RWPE1 (cell line): ENCODE data around the gene CATSPERD.
A peak's percentile ranks its signal among the peaks of the same experiment; 100 is the strongest.
"Not testable (repeated sequence)": the region's sequence is repeated elsewhere in the genome, so short reads cannot be mapped to it uniquely, and the experiment has no call there.

Experiments
- CTCF ChIA-PET: fragments of 350-600 bp; sonication (Branson Sonifier 250); formaldehyde crosslinking; extraction: SDS; loops from one replicate; lab custom pipeline; 2021; lab: Yijun Ruan, JAX
- POLR2A ChIA-PET: fragments of 400-600 bp; formaldehyde crosslinking; extraction: SDS; loops from one replicate; lab custom pipeline; 2020; ENCODE audit warnings: antibody characterized with exemption; ENCODE audit not compliant: low non-redundant PET; lab: Yijun Ruan, JAX
- DNase-seq: peaks from one replicate; pipeline ENCODE4 v3.0.0; 2012; ENCODE audit warnings: low spot score
- H3K27ac ChIP-seq: fragments of 450-650 bp; 2 replicates; pipeline ENCODE4 v1.5.1; 2017
- TF ChIP-seq, protein P1 (sequence below): fragments of 450-650 bp; conservative IDR thresholded peaks from 2 replicates; pipeline ENCODE4 v1.5.1; 2017; ENCODE audit warnings: low read depth, mild to moderate bottlenecking

CATSPERD gene

GRCh38 chr19:5717215-5717935 is 3.1 kb upstream of the CATSPERD start:
- ChIA-PET POLR2A (interaction anchor here (0.6 kb wide), 1 partner anchor 261 kb away, joined by 3 read pairs; no protein-coding TSS in a partner anchor), CTCF (interaction anchor here (0.6 kb wide), 1 partner anchor 168 kb away, joined by 5 read pairs; no protein-coding TSS in a partner anchor)
- no peak for DNase-seq
- TF ChIP-seq, protein P1, sequence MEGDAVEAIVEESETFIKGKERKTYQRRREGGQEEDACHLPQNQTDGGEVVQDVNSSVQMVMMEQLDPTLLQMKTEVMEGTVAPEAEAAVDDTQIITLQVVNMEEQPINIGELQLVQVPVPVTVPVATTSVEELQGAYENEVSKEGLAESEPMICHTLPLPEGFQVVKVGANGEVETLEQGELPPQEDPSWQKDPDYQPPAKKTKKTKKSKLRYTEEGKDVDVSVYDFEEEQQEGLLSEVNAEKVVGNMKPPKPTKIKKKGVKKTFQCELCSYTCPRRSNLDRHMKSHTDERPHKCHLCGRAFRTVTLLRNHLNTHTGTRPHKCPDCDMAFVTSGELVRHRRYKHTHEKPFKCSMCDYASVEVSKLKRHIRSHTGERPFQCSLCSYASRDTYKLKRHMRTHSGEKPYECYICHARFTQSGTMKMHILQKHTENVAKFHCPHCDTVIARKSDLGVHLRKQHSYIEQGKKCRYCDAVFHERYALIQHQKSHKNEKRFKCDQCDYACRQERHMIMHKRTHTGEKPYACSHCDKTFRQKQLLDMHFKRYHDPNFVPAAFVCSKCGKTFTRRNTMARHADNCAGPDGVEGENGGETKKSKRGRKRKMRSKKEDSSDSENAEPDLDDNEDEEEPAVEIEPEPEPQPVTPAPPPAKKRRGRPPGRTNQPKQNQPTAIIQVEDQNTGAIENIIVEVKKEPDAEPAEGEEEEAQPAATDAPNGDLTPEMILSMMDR = no peak
- peak overlapping the region; percentile 96 for H3K27ac ChIP-seq

DNA sequence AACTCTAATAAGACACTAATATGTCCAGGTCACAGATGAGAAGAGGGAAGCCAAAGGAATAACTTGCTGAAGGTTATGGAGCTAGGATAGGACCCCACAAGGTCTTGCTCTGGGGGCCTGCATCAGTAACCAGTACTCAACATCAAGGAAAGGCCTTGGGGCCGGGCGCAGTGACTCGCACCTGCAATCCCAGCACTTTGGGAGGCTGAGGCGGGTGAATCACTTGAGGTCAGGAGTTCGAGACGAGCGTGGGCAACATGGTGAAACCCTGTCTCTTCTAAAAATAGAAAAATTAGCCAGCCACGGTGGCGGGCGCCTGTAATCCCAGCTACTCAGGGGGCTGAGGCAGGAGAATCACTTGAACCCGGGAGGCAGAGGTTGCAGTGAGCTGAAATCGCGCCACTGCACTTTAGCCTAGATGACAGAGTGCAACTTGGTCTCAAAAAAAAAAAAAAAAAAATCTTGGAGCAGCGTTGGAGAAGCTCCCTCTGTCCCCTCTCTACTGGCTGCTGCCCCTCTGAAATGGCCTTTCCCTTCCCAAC is 2.3 kb upstream of the CATSPERD start:
- H3K27ac ChIP-seq = peak overlapping the region; percentile 96
- POLR2A ChIA-PET = interaction anchor here (0.7 kb wide), 1 partner anchor 26 kb away, joined by 4 read pairs; no protein-coding TSS in a partner anchor

GRCh38 chr19:5718579-5719273 is 1.7 kb upstream of the CATSPERD start:
- CTCF ChIA-PET = interaction anchor here (0.6 kb wide), 2 partner anchors 10 to 170 kb away, joined by 4 read pairs; no protein-coding TSS in a partner anchor
- DNase-seq = peak; percentile 58
- H3K27ac ChIP-seq = peak overlapping the region; percentile 96

More for the DNA sequence above, 2.3 kb upstream of the CATSPERD start:
- no peak for DNase-seq
- CTCF ChIA-PET = interaction anchor here (0.6 kb wide), 1 partner anchor 170 kb away, joined by 4 read pairs; no protein-coding TSS in a partner anchor
- TF ChIP-seq, protein P1 = no peak

DNA sequence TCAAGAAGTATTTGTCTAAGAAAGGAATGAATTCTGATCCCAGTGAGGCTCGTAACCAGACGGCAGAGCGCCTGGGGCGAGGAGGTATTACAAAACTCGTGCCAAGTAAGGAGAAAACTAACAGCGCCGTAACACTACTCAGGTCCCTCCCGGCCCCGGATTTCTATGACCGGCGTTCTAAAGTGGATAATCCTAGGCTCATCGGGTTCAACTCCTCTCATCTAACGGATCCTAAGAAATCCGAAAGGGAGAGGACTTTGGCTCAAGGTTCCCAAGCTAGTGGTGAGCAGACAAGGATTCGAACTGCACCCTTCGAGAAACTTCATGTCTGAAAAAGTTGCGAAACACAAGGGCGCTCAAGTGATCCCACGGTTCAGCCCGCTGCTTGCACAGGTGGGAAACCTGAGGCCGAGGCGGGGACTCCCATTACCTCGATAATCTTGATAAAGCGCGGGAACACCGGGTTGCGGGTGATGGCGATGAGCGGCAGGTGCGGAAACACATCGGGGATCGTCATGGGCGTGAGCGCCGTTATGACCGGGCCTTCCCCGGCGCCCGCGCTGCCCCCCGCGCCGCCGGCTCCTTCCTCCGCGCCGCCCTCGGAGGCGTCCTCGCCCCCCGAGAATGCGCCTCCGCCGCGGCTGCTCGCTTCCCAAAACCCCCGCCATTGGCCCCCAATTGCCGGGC is 1.0 kb upstream of the CATSPERD start:
- H3K27ac ChIP-seq = peak overlapping the region; percentile 96
- TF ChIP-seq, protein P1 = no peak
- ChIA-PET CTCF (interaction anchor here (0.6 to 0.7 kb wide), 2 partner anchors 10 to 642 kb away, joined by 3 to 4 read pairs; partner anchors contain the start of gene CLPP), POLR2A (no interaction called here)
- peak; percentile 29 for DNase-seq

More at GRCh38 chr19:5718579-5719273, 1.7 kb upstream of the CATSPERD start:
- POLR2A ChIA-PET = interaction anchor here (0.7 kb wide), 1 partner anchor 27 kb away, joined by 4 read pairs; no protein-coding TSS in a partner anchor
- TF ChIP-seq, protein P1 = no peak

DNA sequence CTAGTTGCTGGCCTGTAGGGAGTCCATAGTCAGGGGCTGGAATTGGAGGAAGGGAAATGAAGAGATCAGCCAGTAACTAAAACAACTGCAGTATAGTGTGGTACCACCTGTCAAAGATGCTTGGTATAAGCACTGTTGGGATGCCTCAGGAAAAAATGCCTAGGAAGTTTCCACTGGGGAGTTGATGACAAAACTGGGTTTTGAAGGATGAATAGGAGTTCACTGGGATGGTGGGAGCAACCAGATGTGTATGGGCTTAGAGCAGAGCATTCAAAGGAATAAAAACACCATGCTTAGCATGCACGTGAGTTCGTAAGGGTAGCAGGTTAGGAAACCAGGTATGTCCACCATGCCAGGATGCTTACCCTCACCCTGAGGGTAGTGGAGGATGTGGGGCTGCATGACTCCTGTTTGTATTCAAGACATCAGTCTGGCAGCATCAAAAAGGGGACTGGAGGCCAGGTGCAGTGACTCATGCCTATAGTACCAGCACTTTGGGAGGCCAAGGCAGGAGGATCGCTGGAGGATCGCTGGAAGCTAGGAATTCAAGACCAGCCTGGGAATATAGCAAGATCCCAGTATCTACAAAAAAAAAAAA is 7.1 kb downstream of the CATSPERD start:
- TF ChIP-seq, protein P1 = no peak
- CTCF ChIA-PET = no interaction called here
- no peak overlapping the region for H3K27ac ChIP-seq
- DNase-seq = no peak
- POLR2A ChIA-PET = no interaction called here

GRCh38 chr19:5733172-5733571 is 12.7 kb downstream of the CATSPERD start:
- H3K27ac ChIP-seq, DNase-seq, CTCF ChIA-PET, POLR2A ChIA-PET: not testable (repeated sequence)
